Panc1 (cell line): ENCODE data around the gene SOX8. TPM values are rescaled to one million over a fixed set of nuclear protein-coding genes. Genes with fewer than 3 reads are reported as not detected.

Experiments used
- ATAC-seq: fragments of 200-7000 bp; cut with Tn5 transposase; 2 replicates; pipeline ENCODE4 v1.9.1; 2020; ENCODE audit warnings: mild to moderate bottlenecking, moderate library complexity
- BruUV-seq: library from RNA; stranded (reverse); fragments of 400-500 nt; replicated peaks from 2 replicates; lab custom pipeline; 2021; lab: Mats Ljungman, UMichigan
- CTCF ChIA-PET: fragments of 300-600 bp; sonication (Branson Sonifier 250); formaldehyde crosslinking; loops from one replicate; lab custom pipeline; 2022; ENCODE audit warnings: antibody characterized with exemption; lab: Charles Lee
- POLR2A ChIA-PET: fragments of 300-600 bp; sonication (Branson Sonifier 250); formaldehyde crosslinking; loops from one replicate; lab custom pipeline; 2022; ENCODE audit warnings: antibody characterized with exemption; lab: Charles Lee
- DNase-seq: peaks from one replicate; pipeline ENCODE4 v3.0.0-alpha.2; 2010; ENCODE audit warnings: low read depth, low spot score
- H3K27ac ChIP-seq: 2 replicates; pipeline ENCODE4 v1.5.1; 2011; ENCODE audit warnings: mild to moderate bottlenecking, low read length, inconsistent platforms
- H3K27me3 ChIP-seq: fragments of 200-500 bp; sonication (Bioruptor generic); 2 replicates; pipeline ENCODE4 v1.6.0; 2014; ENCODE audit warnings: low read length, inconsistent platforms; ENCODE audit not compliant: control insufficient read depth, insufficient read depth
- H3K36me3 ChIP-seq: fragments of 200-500 bp; sonication (Bioruptor generic); 2 replicates; pipeline ENCODE4 v1.5.1; 2014; ENCODE audit warnings: inconsistent platforms, mild to moderate bottlenecking, low read length, moderate library complexity; ENCODE audit not compliant: control insufficient read depth, insufficient read depth
- H3K4me1 ChIP-seq: 2 replicates; pipeline ENCODE4 v1.5.1; 2011; ENCODE audit warnings: inconsistent platforms, mild to moderate bottlenecking, low read length, moderate library complexity; ENCODE audit not compliant: control insufficient read depth, insufficient read depth
- H3K4me3 ChIP-seq, 2 experiments: 2 replicates each; pipeline ENCODE4 v1.5.1; 2011 to 2012; ENCODE audit warnings: low read depth in 2 of 2, low read length in 2 of 2, mild to moderate bottlenecking in 2 of 2, inconsistent platforms in 1 of 2, moderate library complexity in 1 of 2
- H3K9me3 ChIP-seq: fragments of 200-500 bp; sonication (Bioruptor generic); 2 replicates; pipeline ENCODE4 v1.5.1; 2014; ENCODE audit warnings: low read depth, mild to moderate bottlenecking, inconsistent platforms, low read length, moderate library complexity; ENCODE audit not compliant: control insufficient read depth, insufficient read depth
- CTCF ChIP-seq: fragments of 450-650 bp; IDR thresholded peaks from 2 replicates; pipeline ENCODE4 v1.5.1; 2017; ENCODE audit warnings: mild to moderate bottlenecking
- POLR2AphosphoS5 ChIP-seq: IDR thresholded peaks from 2 replicates; pipeline ENCODE4 v1.6.1; 2012; ENCODE audit warnings: mild to moderate bottlenecking, low read depth, low read length, moderate library complexity
- REST ChIP-seq, 2 experiments: IDR thresholded peaks; 2 replicates each; pipeline ENCODE4 v1.6.1; 2011 to 2012; ENCODE audit warnings: low read depth in 2 of 2, control low read depth in 1 of 2, low read length in 1 of 2, mild to moderate bottlenecking in 1 of 2, moderate library complexity in 1 of 2; ENCODE audit not compliant: insufficient read depth in 1 of 2
- SIN3A ChIP-seq: IDR thresholded peaks from 2 replicates; pipeline ENCODE4 v1.6.1; 2012; ENCODE audit warnings: low read depth, mild to moderate bottlenecking, low read length, moderate library complexity, borderline replicate concordance; ENCODE audit not compliant: insufficient read depth
- TCF7L2 ChIP-seq: IDR thresholded peaks from 2 replicates; pipeline ENCODE4 v1.6.1; 2011; ENCODE audit warnings: mild to moderate bottlenecking, low read depth, low read length, inconsistent platforms
- in situ Hi-C: cut with HindIII; loops from 2 replicates; pipeline ENCODE4 v1.10.0; 2016; ENCODE audit warnings: low sequenced_read_pairs, low pct_unique_long_range_greater_than_20kb
- intact Hi-C: fragments of 100-400 bp; cut with micrococcal nuclease; formaldehyde crosslinking; loops from one replicate; pipeline ENCODE4 v1.10.0; 2022; ENCODE audit not compliant: unreplicated experiment
- total RNA-seq: library from RNA; stranded (reverse); gene quantifications from one replicate; pipeline ENCODE4 v1.2.1, GENCODE V29; 2021; ENCODE audit not compliant: unreplicated experiment

SOX8 gene
- total RNA-seq, 1 experiment from 2014 or later, result 1.8 TPM

- intact Hi-C loops (no loop called here), in situ Hi-C loops (no loop called here)
- Histone ChIP-seq H3K9me3 (no peaks in the 10 kb centered on the region), H3K36me3 (no peaks in the 10 kb centered on the region), H3K4me1 (peaks cover 16% of the 10 kb centered on the region), H3K4me3 (no peak overlapping the region), H3K27ac (no peak overlapping the region), H3K27me3 (no peaks in the 10 kb centered on the region)
- BruUV-seq, result no TSS peak
- DNase-seq, result no peak
- POLR2A ChIA-PET, result no interaction called here
- TF ChIP-seq POLR2AphosphoS5 (no peak), TCF7L2 (no peak), REST (IDR thresholded peaks at IDR 0.05; ENCODE audit: insufficient read depth in 1 of 2, low read depth in 2 of 2, low read length in 1 of 2) (no peak), CTCF (no peak), SIN3A (no peak)
- CTCF ChIA-PET, result no interaction called here
- ATAC-seq, result no peak
These were observed 53.5 kb downstream of the SOX8 start for GRCh38 chr16:1035066-1035415.

GRCh38 chr16:1036166-1036565, 54.6 kb downstream of the SOX8 start:
- no peaks in the 10 kb centered on the region for H3K9me3 ChIP-seq
- H3K4me1 ChIP-seq, result peaks cover 16% of the 10 kb centered on the region
- in situ Hi-C loops, result no loop called here
- no peaks in the 10 kb centered on the region for H3K36me3 ChIP-seq
- BruUV-seq, result no TSS peak
- ChIA-PET CTCF (no interaction called here), POLR2A (interaction anchor here (0.6 to 0.8 kb wide), 2 partner anchors 61 to 68 kb away, joined by 3 read pairs; no protein-coding TSS in a partner anchor)
- H3K27ac ChIP-seq, result peak overlapping the region; percentile 74
- no peak overlapping the region for H3K4me3 ChIP-seq
- no peaks in the 10 kb centered on the region for H3K27me3 ChIP-seq
- ATAC-seq (peak; percentile 69), DNase-seq (no peak)
- TF ChIP-seq SIN3A (no peak), POLR2AphosphoS5 (no peak), REST (IDR thresholded peaks at IDR 0.05; ENCODE audit: insufficient read depth in 1 of 2, low read depth in 2 of 2, low read length in 1 of 2) (no peak), TCF7L2 (no peak), CTCF (no peak)
- intact Hi-C loops, result no loop called here

Other genes starting within 250 kb of the SOX8 start
- 34.0 TPM for gene CIAO3, start 240.8 kb upstream of the SOX8 start, total RNA-seq
- gene MSLN, start 221.0 kb upstream of the SOX8 start, total RNA-seq, result 1.1 TPM
- 61.1 TPM for gene RPUSD1, start 193.4 kb upstream of the SOX8 start, total RNA-seq
- gene CHTF18, start 193.2 kb upstream of the SOX8 start, total RNA-seq, result 118 TPM
- 0.23 TPM for gene GNG13, start 181.0 kb upstream of the SOX8 start, total RNA-seq
- gene LMF1, start 10.8 kb upstream of the SOX8 start, total RNA-seq, result 24.3 TPM
- gene SSTR5, start 91.0 kb downstream of the SOX8 start, total RNA-seq, result 2.8 TPM
- gene C1QTNF8, start 114.5 kb downstream of the SOX8 start, total RNA-seq, result 0.39 TPM
- gene CACNA1H, start 171.3 kb downstream of the SOX8 start, total RNA-seq, result 31.1 TPM
- gene TPSG1, start 243.5 kb downstream of the SOX8 start, total RNA-seq, result 4.6 TPM
- gene TPSB2, start 248.4 kb downstream of the SOX8 start, total RNA-seq, result 0.57 TPM